ENCODE data around the gene POLR1E.

The POLR1E gene

GRCh38 chr9:37534901-37535300, 49.2 kb downstream of the POLR1E start:
- no peak for DNase-seq (ENCODE audit: low read depth)

- no peak for DNase-seq (ENCODE audit: low read depth)
Observed at GRCh38 chr9:37538099-37538498, 52.4 kb downstream of the POLR1E start.

DNA sequence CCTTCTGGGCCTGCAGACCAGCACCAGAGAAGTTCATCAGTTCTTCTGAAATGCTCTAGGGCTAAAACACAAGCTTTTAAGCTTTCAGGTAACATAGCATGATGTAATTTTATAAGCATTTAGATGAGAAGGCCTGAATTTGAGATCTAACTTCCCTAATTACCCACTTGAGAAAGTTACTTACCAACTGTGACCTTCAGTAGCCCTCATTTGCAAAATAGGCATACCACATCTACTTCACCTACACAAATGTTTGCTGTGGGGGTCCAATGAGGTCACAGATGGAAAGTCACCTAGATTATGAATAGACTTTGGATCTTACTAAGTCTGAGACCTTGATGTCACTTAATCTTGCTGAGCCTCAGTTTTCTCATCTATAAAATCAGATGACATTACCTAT, 53.9 kb downstream of the POLR1E start:
- DNase-seq (ENCODE audit: low read depth) = no peak

DNA sequence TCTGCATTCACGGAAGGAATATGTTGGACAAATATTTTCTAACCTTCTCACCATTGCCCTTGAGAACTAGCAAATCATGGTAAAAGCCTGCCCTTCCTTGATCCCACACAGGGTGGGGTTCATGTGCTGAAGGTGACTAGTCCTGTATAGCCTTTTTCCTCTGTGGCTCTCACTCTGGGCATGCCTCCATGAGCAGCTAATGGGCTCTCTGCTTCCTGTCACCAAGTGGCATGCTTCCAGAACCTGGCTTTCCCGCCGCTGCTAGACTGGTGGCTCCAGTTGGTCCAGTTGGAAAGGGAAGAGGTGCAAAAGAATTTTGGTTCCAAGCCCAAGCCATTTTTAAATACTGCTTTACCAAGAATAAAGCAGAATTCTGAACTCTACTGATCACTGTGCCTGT, 54.9 kb downstream of the POLR1E start:
- DNase-seq (ENCODE audit: low read depth) = no peak

DNA sequence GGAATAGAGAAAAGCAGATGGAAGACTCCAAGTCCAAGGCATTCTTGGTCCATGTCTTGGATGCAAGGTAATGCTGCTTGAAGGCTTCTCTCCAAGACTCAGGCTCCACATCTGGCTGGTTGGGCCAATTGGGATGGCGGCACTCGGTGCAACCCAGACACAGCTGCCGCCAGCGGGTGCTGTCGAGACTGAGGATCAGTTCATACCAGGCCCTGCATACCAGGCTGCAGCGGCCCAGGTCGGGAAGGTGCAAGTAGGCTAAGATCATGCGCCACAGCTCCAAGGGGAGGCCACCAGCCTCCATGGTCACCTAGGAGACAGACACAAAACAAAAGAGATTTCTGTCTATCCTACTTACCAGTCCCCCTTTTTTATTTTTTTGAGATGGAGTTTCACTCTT, 55.7 kb downstream of the POLR1E start:
- no peak for DNase-seq (ENCODE audit: low read depth)

- DNase-seq (ENCODE audit: low read depth) = no peak
Observed at GRCh38 chr9:37542488-37542887, 56.7 kb downstream of the POLR1E start.

DNA sequence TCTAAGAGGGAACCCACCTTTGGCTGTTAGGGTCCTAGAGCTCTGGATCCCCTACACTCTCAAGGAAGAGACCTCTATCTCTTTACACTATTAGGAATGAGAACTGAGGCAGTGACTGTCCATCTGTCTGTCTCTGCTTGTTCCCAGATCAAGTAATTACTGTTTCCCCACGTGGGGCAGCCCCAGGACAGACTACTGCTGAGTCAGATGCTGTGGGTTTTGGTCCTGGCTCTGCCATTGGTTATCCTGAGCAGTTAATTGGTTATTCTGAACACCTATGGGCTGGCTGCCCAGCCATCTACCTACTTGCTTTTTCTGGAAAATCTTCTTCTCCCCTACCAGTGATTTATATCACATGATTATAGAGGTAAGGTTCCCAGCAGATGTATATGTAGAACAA, 57.1 kb downstream of the POLR1E start:
- no peak for DNase-seq (ENCODE audit: low read depth)

DNA sequence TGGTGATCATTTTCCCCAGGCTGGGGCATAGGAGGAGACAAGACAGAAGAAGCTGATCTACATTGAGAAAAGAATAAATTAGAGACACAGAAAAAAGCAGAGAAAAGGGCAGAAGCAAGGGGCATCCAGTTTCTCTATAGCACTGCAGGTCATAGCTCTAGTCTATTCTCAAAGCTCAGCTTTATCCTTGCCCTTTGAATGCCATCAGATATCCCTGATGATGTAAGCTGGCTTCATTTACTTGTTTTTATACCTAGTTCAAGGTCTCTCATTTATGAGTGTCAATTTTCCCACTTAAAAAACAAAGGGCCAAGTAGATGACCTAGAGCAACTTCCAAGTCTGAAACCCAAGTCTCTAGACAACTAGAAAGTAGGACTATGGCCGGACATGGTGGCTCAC, 57.7 kb downstream of the POLR1E start:
- DNase-seq (ENCODE audit: low read depth) = no peak

DNA sequence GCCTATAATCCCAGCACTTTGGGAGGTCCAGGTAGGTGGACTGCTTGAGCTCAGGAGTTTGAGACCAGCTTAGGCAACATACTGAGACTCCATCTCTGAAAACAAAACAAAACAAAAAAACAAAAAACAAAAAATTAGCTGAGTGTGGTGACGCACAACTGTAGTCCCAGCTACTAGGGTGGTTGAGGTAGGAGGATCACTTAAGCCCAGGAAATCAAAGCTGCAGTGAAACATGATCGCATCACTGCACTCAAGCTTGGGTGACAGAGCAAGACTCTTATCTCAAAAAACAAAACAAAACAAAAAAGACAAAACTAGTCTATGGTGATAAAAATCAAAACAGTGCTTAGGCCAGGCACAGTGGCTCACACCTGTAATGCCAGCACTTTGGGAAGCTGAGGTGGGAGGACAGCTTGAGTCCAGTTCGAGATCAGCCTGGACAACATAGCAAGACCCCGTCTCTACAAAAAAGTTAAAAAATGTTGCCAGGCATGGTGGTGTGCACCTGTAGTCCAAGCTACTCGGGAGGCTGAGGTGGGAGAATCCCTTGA, 61.7 kb downstream of the POLR1E start:
- DNase-seq (ENCODE audit: low read depth) = no peak

DNA sequence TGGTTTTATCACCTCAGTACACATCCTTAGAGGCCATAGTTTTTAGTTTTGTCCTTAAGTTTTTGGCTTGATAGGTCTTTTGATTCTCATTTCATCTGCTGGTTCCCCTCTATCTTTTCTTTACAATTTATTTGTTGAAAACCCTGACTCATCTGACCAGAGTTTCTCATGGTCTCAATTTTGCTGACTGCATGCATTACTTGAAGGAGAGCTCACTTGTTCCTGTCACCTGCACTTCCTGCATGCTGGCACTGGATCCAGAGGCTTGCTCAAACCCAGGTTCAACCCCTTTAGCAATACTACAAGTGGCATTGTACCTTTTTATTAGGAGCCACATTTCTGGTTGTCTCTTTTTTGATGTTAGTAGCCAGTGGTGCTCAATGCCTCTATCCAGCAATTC, 63.8 kb downstream of the POLR1E start:
- DNase-seq (ENCODE audit: low read depth) = no peak

- DNase-seq (ENCODE audit: low read depth) = no peak
Observed at GRCh38 chr9:37550781-37551180, 65.0 kb downstream of the POLR1E start.

GRCh38 chr9:37551468-37551867, 65.7 kb downstream of the POLR1E start:
- no peak for DNase-seq (ENCODE audit: low read depth)

DNA sequence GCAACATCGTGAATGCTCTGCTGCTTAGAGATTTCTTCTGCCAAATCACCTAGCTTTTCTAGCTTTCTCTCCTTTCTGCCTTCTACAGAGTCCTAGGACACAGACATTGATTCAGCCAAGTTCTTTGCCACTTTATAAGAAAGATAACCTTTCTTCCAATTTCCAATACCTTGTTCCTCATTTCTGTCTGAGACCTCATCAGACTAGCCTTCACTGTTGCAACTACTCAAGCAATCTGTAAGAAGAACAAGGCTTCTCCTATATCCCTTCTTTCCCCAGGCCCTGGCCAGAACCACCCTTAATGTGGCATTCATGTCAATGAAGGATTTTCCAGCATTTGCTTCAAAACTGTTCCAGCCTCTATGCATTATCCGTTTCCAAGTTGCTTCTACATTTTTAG, 66.1 kb downstream of the POLR1E start:
- no peak for DNase-seq (ENCODE audit: low read depth)
